Hematopoietic multipotent progenitor cell (in vitro differentiated cells): ENCODE data around the gene KLK11. TPM values are rescaled to one million over a fixed set of nuclear protein-coding genes. Genes with fewer than 3 reads are reported as not detected.
"Not testable (repeated sequence)": the region's sequence is repeated elsewhere in the genome, so short reads cannot be mapped to it uniquely, and the experiment has no call there.

ENCODE experiments used
- DNase-seq, 3 donors: peaks; one replicate each; pipeline ENCODE4 v3.0.0-alpha.2; 2011 to 2015; ENCODE audit warnings: low read depth in 2 of 3, low spot score in 2 of 3
- total RNA-seq: library from RNA; depleted of rRNA; stranded (reverse); fragments of >200 nt; gene quantifications from one replicate; pipeline ENCODE4 v1.2.3, GENCODE V29; 2012

The KLK11 gene
- total RNA-seq, 1 donor: not detected

GRCh38 chr19:51006406-51006805 is 20.0 kb downstream of the KLK11 start:
- no peak for DNase-seq

GRCh38 chr19:51005248-51005647 is 21.2 kb downstream of the KLK11 start:
- no peak for DNase-seq

GRCh38 chr19:51003316-51003715 is 23.1 kb downstream of the KLK11 start:
- no peak for DNase-seq

DNA sequence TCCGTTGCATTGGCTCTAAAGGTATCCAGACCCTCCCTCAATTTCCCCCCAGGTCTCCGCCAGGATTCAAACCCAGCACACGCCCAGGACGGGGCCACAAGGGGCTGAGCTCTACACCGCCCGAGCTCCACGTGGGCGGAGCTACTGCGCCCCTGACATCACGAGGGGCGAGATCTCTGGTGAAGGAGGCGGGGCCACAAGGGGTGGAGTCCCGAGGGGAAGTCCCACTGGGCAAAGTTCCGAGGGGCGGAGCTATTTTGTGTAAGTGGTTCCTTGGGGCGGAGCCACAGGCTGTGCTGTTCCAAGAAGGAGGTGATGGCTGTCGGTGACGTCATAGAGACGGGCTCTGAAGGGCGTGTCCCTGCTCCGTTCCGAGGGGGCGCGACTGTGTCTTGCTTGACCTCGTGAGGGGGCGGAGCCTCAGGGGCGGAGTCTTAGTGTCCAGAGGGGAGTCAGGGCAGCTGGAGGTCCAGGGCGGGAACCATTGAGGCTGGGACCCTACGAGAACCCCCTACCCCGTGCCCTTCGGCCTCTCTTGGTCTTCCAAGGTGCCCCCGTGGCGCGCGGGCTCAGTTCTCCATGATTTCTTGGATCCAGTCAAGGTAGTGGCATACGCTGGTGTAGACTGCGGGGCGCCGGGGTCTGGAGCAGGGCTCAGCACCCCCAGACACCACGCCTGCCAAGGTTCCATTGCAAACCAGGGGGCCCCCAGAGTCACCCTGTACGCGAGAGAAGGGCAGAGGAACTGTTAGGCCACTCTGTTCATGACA is 23.7 kb downstream of the KLK11 start:
- DNase-seq: peak in 1 of 3 donors; percentile 21

DNA sequence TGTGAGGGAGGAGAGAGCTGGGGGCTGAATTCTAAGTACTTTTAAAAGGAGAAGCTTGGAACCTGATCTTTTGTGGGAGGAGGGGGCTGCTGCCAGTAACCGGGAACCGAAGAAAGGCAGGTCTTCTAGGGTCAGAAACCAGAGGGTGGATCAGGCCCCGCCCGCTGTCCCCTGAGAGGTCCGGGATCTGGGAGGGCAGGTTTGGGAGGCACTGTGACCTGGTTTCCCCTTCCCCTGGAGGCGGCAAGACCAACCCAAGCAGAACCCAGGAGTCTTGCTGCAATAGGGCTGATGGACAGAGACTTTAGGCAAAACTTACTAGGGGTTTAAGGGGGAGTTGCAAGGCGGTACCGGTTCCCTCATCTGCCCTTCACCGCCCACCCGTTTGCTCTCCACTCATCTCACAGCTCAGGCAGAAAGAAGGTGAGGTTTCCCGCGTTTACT is 24.3 kb downstream of the KLK11 start:
- DNase-seq: no peak

- DNase-seq: no peak
Measured at GRCh38 chr19:51001515-51001914, 24.9 kb downstream of the KLK11 start, which contains the start of gene KLK8. KLK8 (minus strand) TSS chr19:51001604; CDS start chr19:51001167, 437 bp downstream.

DNA sequence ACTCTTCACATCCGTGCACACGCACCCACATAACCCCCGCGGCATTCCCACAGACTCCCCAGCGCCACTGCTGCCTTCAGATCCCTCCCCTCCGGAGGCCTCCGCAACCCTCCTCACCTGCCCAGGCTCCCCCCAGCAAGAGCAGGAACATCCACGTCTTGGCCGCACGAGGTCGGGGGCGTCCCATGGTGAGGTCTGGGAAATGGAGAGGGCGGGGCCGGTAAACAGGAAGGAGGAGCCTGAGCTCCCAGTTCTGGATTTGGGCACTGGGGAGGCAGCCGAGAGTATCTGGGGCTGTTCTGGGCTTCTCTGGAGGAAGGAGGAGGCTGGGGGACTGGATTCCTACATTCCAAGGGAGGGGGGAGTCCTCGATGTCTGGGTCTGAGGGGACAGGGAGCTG is 25.4 kb downstream of the KLK11 start:
- DNase-seq: no peak

DNA sequence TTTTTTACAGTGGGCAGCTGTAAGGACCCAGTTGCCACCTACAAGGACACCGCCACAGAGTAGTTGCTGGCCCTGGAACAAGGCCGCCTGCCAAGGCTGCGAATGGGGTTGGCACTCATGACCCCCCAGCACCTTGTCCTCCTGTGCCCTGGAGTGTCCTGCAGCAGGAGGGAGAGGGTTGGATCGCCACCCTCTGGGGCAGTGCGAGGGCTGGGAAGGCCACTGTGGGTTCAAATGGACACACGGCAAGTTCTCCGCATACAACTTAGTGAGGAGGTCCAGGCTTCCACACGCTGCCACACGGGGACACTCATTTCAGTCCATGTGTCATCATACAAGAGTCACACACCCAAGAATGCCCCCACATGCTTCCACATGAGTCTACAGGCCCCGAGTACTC is 26.0 kb downstream of the KLK11 start:
- DNase-seq: no peak

DNA sequence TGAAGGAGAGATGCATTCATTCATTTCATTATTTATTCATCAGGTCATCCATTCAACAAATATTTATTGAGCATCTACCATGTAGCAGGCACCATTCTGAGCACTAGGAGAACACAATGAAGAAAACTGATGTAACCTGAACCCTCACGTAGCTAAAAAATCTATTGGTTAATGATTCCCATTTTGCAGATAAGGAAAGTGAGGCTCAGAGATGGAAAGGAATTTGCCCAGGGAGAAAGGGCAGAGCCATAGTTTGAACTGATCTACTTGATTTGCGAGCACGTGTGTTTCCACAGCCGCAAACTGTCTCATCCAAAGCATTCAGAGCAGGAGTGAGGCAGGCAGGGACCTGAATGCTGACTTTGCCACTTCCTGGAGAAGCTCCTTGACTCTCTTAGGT is 27.7 kb downstream of the KLK11 start:
- no peak for DNase-seq

DNA sequence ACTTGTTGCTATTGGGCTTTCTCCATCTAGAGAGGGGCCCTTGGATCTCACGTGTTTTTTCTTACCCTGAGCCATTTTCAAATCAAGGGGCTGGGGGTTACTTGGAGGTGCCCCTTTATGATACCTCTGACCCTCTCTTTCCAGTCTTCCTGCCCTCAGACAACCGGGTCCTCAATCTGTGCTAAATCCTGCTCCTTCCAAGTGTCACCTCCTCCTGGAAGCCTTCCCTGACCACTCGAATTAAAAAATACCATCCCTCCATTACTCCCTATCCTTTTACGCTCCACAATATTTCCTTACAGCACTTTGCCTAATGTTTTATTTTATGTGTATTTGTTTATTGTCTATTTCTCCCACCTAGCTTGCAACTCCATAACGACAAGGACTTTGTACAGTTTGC is 28.4 kb downstream of the KLK11 start:
- DNase-seq: no peak

DNA sequence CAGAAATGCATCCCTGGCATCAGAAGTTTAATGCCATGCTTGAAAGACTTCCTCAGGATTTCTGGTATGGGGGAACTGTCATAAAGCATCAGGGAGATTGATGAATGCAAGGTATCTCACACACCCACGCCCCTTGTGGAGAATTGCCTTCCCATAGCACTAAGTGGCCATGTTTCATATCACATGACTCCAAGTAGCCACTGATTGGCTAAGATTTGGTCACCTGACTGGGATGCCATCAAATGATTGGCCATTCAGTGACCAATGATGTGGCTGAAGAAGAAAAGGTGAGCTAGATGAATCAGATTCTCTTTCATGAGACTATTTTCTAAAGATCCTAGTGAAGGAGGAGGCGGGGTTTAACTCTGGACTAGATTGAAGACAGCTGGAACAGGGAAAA is 32.3 kb downstream of the KLK11 start:
- DNase-seq: no peak

- DNase-seq: no peak
Measured at GRCh38 chr19:50992666-50993035, 33.8 kb downstream of the KLK11 start.

GRCh38 chr19:50984416-50984815 is 42.0 kb downstream of the KLK11 start:
- DNase-seq: not testable (repeated sequence)

GRCh38 chr19:50983625-50984292 is 42.7 kb downstream of the KLK11 start, which contains the start of gene KLK7:
KLK7 (minus strand) TSS chr19:50983917; CDS start chr19:50982399, 1,518 bp downstream.
- DNase-seq: no peak

DNA sequence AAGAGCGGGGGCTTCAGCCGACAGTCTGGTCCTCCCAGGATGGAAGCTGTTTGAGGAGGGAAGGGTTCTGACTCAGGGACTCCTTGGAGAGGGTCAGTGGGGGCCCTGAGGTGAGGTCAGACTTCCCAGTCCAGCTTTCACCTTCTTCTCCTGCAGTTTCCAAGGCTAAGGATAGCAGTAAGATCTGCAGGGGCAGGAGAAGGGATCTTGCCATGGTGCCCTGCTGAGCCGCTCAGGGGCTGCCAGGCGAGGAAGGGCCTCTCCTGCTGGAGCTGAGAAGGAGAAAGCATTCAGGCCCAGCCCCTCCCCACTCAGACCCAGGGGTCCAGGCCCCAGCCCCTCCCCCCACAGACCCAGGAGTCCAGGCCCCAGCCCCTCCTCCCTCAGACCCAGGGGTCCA is 44.2 kb downstream of the KLK11 start:
- no peak for DNase-seq

DNA sequence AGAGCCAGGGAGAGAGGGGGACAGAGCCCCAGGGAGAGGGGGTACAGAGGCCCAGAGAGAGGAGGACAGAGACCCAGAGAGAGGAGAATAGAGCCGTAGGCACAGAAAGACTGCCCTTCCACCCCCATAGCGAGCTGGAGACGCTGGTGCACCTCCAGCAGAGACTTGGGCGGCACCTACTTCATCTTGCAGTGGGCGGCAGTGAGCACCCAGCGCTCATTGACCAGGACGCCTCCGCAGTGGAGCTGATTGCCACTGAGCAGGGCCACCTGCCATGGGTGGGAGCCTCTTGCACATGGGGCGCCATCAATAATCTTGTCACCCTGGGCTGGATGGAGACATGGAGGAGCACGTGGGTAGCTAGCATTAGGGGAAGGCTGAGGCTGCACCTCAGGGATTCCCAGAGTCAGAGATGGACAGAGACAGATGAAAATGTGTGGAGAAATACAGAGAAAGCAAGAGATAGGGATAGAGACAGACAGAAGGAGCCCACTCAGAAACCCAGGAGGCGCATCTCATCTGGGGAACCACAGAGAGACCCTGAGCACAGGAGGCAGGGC is 44.7 kb downstream of the KLK11 start:
- DNase-seq: no peak

- no peak for DNase-seq
Measured at GRCh38 chr19:50980208-50980607, 46.2 kb downstream of the KLK11 start.

- DNase-seq: no peak
Measured at GRCh38 chr19:50979758-50980157, 46.7 kb downstream of the KLK11 start.

DNA sequence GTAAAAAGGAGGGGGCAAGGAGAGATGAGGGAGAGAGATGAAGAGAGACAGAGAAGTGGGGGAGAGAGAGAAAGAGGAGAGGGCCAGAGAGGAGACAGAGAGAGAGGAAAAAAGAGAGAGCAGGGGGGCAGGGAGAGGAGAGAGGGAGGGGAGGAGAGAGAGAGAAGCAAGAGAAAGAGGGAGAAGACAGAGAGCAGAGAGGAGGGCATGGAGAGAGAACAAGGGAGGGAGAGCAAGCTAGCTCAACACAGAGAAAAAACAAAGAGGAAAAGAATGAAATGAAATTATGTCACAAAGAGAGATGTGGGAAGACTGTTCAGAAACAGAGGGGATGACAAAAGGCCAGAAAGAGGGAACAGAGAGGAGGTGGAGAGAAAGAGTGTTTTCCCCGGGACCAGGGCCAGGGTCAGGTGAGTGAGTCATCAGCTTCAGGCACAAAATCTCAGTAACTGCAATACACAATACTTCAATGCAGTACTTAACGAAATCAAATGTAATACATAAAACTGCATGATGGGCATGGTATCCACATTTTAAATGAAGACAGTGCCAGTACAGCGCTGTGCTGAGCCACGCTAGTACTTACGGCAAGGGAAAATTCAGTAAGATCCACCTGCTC is 47.5 kb downstream of the KLK11 start:
- DNase-seq: no peak

DNA sequence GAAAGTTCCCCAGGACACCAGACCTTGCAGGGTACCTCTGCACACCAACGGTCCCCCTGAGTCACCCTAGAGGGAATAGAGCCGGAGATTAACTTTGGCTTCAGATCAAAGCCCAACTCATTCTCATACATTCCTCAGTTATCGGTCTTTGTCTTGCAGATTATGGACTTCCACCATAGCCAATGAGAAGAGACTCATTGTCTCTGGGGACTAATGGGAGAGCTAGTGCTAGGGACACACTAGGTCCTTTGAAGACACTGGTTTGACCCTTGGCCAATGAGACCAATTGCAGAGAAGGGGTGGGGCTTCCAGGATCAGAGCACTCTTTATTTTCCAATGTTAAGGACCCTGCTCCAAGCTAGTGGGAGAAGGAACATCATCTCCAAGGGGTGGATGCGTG is 48.8 kb downstream of the KLK11 start:
- DNase-seq: no peak

DNA sequence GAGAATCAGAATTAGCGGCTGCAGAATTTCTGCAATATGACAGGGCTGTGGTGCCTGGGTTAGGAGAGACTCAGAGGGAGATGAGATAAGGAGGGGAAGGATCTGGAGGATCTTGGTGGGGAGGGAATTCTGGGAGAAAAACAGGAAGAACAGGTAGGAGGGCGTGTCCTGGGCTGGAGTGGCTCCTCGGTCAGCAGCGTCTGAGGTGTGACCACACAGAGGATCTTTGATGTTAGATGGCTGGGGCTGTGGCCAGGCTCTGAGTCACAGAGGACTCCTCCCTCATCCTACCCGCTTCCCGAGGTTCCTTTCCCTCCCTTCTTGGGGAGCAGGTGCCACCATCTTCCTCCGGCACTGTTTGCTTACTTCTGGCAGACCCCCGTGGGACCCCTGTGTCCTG is 50.6 kb downstream of the KLK11 start:
- DNase-seq: no peak
